ENCODE data around the gene SP6.

Gene SP6

GRCh38 chr17:47821424-47822391 is 29.3 kb downstream of the SP6 start, which contains the start of gene OSBPL7:
Gene OSBPL7, minus strand, starts transcription at chr17:47821794. Its CDS starts 1,516 bp downstream, at chr17:47820278.
- peak within 1 kb of the TSS; percentile 84 for H3K4me3 ChIP-seq (ENCODE audit: low read length)
- TF ChIP-seq ZNF274 (IDR thresholded peaks at IDR 0.05; ENCODE audit: low read depth, low read length), result no peak

- peak overlapping the region; percentile 84 for H3K4me3 ChIP-seq (ENCODE audit: low read length)
- TF ChIP-seq ZNF274 (IDR thresholded peaks at IDR 0.05; ENCODE audit: low read depth, low read length), result no peak
These were observed 29.9 kb downstream of the SP6 start for GRCh38 chr17:47821031-47821423.

GRCh38 chr17:47820033-47820789 is 30.8 kb downstream of the SP6 start:
- no peak for TF ChIP-seq ZNF274 (IDR thresholded peaks at IDR 0.05; ENCODE audit: low read depth, low read length)
- H3K4me3 ChIP-seq (ENCODE audit: low read length), result peak overlapping the region; percentile 84; the same call in 1 of the 2 replicates

GRCh38 chr17:47819475-47819874 is 31.5 kb downstream of the SP6 start:
- TF ChIP-seq ZNF274 (IDR thresholded peaks at IDR 0.05; ENCODE audit: low read depth, low read length), result no peak
- no peak overlapping the region for H3K4me3 ChIP-seq (ENCODE audit: low read length)

- no peak for TF ChIP-seq ZNF274 (IDR thresholded peaks at IDR 0.05; ENCODE audit: low read depth, low read length)
- no peak overlapping the region for H3K4me3 ChIP-seq (ENCODE audit: low read length)
These were observed 32.8 kb downstream of the SP6 start for GRCh38 chr17:47818002-47818695.

GRCh38 chr17:47816947-47817346 is 34.0 kb downstream of the SP6 start:
- H3K4me3 ChIP-seq (ENCODE audit: low read length), result no peak overlapping the region
- TF ChIP-seq ZNF274 (IDR thresholded peaks at IDR 0.05; ENCODE audit: low read depth, low read length), result no peak

GRCh38 chr17:47816111-47816735 is 34.7 kb downstream of the SP6 start:
- no peak for TF ChIP-seq ZNF274 (IDR thresholded peaks at IDR 0.05; ENCODE audit: low read depth, low read length)
- no peak overlapping the region for H3K4me3 ChIP-seq (ENCODE audit: low read length)

- no peak overlapping the region for H3K4me3 ChIP-seq (ENCODE audit: low read length)
- no peak for TF ChIP-seq ZNF274 (IDR thresholded peaks at IDR 0.05; ENCODE audit: low read depth, low read length)
These were observed 35.7 kb downstream of the SP6 start for GRCh38 chr17:47815106-47815918.

GRCh38 chr17:47813512-47814031 is 37.4 kb downstream of the SP6 start:
- TF ChIP-seq ZNF274 (IDR thresholded peaks at IDR 0.05; ENCODE audit: low read depth, low read length), result no peak

GRCh38 chr17:47813077-47813476 is 37.9 kb downstream of the SP6 start:
- no peak overlapping the region for H3K4me3 ChIP-seq (ENCODE audit: low read length)
- TF ChIP-seq ZNF274 (IDR thresholded peaks at IDR 0.05; ENCODE audit: low read depth, low read length), result no peak

More at GRCh38 chr17:47813512-47814031, 37.4 kb downstream of the SP6 start:
- no peak overlapping the region for H3K4me3 ChIP-seq (ENCODE audit: low read length)

GRCh38 chr17:47812146-47812920 is 38.6 kb downstream of the SP6 start:
- H3K4me3 ChIP-seq (ENCODE audit: low read length), result no peak overlapping the region
- TF ChIP-seq ZNF274 (IDR thresholded peaks at IDR 0.05; ENCODE audit: low read depth, low read length), result no peak

GRCh38 chr17:47811709-47812108 is 39.3 kb downstream of the SP6 start:
- no peak overlapping the region for H3K4me3 ChIP-seq (ENCODE audit: low read length)
- TF ChIP-seq ZNF274 (IDR thresholded peaks at IDR 0.05; ENCODE audit: low read depth, low read length), result no peak

Measured in GM08714 (cell line).